ENCODE data around the gene GCSAM.

DNA sequence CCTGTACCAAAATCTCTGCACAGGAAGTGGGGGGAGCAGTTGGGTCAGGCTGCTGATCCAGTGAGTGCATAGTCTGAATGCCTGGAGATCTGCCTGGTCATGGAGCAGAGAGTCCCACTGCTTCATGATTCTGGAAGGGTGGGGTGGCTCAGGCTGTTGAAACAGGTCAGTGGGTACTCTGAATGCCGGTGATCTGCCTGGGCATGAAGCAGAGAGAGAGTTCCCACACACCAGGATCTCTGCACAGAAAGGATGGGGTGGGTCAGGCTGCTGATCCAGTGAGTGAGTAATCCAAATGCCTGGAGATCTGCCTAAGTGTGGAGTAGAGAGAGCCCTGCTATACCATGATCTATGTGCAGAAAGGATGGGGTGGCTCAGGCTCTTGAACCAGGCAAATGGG is 16.1 kb upstream of the GCSAM start:
- no peak for TF ChIP-seq LEF1 (IDR thresholded peaks at IDR 0.05; ENCODE audit: borderline replicate concordance)
- no peak for TF ChIP-seq SUZ12 (IDR thresholded peaks at IDR 0.05)
- TF ChIP-seq CTBP1 (IDR thresholded peaks at IDR 0.05; ENCODE audit: borderline replicate concordance) = no peak
- TF ChIP-seq FOXK2 (IDR thresholded peaks at IDR 0.05) = no peak
- TF ChIP-seq SP1 (IDR thresholded peaks at IDR 0.05) = no peak
- no peak for TF ChIP-seq FOXM1 (IDR thresholded peaks at IDR 0.05; ENCODE audit: borderline replicate concordance)
- TF ChIP-seq BHLHE40 (IDR thresholded peaks at IDR 0.05; ENCODE audit: borderline replicate concordance) = no peak
- TF ChIP-seq TARDBP (IDR thresholded peaks at IDR 0.05) = no peak
- TF ChIP-seq ELF4 (IDR thresholded peaks at IDR 0.05) = no peak
- no peak for TF ChIP-seq FOXA1 (IDR thresholded peaks at IDR 0.05)
- TF ChIP-seq HDGF (IDR thresholded peaks at IDR 0.05; ENCODE audit: borderline replicate concordance) = no peak

Measured in HEK293T (cell line).